NCI-H2196 (cell line): Measurements from ENCODE around the gene OR8D2.

ENCODE experiments used
- DNase-seq: peaks from one replicate; lab custom pipeline; 2025; ENCODE audit not compliant: unreplicated experiment; lab: John Stamatoyannopoulos, UW

OR8D2 gene, protein sequence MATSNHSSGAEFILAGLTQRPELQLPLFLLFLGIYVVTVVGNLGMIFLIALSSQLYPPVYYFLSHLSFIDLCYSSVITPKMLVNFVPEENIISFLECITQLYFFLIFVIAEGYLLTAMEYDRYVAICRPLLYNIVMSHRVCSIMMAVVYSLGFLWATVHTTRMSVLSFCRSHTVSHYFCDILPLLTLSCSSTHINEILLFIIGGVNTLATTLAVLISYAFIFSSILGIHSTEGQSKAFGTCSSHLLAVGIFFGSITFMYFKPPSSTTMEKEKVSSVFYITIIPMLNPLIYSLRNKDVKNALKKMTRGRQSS

DNA sequence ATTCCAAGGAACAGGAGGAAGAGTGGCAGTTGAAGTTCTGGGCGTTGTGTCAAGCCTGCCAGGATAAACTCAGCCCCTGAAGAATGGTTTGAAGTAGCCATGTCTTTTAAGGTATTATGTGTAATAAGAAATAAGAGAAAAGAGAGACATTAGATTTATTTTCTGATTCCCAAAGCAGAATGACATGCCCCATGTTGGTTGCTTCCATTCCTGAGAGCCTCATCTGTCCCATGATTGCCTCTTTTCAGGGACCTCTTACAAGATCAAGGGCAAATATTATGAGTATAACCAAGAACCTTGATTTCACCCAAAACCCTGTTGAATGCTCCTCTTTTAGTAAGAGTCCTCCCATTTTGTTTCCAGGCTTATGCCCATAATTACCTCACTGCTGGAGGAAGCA is at the start of gene OR8D2:
TSS of gene OR8D2 (minus strand) at position 101 of the 400 bp plus-strand sequence. CDS start at position 101, 0 bp downstream.
- DNase-seq = no peak

DNA sequence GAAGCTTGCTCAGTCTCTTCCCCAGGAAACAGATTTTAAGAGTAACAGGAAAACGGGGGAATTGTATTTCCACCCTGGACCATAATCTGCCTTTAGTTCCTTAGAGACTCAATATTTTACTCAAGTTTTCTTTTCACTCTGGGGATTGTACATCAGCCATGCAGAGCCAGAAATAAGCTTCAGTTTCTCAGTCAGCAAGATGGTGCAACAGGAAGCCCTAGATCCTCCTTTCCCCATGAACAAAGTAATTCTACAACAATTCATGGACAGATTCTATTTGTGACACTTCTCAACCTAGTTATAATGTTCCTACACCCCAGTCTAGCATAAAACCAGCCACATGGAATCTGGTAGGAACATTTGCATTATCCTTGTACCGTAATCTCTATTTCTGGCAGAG is 39.6 kb upstream of the OR8D2 start:
- DNase-seq = no peak

DNA sequence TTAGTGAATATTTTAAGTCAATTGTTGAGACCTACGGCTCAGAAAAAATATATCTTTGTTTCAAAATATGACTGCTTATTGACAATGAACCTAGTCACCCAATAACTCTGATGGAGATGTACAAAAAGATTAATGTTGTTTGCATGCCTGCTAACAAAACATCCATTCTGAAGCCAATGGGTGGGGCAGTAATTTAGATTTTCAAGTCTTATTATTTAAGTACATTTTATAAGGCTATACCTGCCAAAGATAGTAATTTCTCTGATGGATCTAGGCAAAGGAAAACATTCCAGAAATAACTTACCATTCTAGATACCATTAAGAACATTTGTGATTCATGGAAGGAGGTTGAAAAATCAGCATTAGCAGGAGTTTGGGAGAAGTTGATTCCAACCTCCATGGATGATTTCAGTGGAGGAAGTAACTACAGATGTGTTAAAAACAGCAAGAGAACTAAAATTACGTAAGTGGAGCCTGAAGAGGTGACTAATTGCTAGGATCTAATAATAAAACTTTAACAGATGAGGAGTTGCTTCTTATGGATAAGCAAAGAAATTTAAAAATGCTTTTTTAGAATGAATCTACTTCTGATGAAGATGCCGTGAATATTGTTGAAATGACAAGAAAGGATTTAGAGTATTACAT is 26.4 kb upstream of the OR8D2 start:
- DNase-seq = no peak

DNA sequence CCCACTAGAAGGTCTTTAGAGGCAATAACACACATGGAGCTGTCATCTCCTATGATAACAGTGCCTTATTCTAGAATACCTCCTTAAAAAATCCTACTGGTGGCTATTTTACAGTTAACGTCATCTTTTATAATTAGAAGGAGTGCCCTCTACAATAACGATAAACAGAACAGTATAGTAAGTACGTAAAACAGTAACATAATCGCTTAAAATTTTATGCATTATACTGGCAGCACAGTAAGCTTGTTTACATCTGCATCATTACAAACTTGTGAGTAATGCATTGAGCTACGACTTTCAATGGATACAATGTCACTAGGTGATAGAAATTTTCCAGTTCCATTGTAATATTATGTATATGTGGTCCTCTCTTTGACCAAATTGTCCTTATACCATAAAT is 24.3 kb upstream of the OR8D2 start:
- no peak for DNase-seq

DNA sequence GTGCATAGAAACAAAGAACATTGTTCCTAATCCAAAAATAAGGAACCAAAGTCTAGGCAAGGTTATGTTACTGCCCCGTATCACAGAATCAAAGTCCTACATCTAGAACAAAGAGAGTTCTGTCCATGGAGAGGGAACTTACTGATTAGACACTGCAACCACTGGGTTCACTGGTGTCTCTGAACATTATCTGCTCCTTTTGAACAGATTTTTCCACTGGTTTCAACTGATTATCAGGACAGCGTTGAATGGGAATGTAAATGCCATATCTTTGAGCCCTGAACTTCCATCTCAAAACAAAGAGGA is 20.1 kb upstream of the OR8D2 start:
- DNase-seq = no peak

DNA sequence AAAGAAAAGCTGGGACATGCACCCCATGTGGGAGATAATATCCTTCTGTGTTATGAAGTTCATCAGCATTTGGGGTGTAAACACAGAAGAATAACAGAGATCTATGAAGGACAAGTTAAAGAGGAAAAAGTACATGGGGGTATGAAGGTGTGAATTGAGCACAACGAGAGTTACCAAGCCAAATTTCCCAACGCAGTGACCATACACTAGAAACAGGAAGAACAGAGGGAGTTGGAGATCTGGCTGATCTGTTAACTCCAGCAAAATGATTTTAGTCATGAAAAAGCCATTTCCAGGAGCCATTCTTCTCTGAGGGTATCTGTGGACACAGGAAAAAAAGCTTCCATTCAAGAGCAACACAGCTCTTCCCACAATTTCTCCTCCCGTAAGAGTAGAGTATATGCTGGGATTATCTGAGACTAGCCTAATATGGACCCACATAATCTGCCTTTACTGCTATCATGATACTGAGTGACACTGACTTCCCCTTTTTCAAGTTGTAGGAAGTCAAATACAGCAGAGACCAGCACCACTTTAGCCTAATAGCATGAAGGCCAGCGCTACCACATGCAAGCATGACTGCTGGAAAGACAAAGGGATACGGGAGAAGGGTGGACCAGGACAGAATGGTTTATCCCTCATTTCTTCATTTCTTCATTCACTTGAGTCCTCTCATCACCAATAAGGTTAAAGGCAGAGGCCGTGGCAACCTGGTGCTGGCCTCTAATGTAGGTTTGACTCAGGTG is 19.6 kb upstream of the OR8D2 start:
- DNase-seq = no peak

DNA sequence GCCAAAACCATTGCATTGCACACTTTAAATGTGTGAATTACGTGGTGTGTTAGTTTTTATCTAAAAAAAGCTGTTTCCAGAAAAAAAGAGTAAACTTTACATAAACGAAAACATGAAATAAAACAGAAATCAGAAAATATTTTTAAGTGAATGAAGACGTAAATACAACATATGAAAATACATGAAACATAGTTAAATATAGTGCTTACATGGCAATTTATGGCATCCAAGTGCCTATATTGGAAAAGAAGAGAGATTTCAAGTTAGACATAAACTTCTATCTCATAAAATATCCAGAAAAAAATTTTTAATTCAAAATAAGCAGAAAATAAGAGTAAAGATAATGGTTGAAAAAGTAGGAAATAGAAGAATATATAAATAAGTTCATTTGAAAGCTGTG is 11.9 kb upstream of the OR8D2 start:
- no peak for DNase-seq

DNA sequence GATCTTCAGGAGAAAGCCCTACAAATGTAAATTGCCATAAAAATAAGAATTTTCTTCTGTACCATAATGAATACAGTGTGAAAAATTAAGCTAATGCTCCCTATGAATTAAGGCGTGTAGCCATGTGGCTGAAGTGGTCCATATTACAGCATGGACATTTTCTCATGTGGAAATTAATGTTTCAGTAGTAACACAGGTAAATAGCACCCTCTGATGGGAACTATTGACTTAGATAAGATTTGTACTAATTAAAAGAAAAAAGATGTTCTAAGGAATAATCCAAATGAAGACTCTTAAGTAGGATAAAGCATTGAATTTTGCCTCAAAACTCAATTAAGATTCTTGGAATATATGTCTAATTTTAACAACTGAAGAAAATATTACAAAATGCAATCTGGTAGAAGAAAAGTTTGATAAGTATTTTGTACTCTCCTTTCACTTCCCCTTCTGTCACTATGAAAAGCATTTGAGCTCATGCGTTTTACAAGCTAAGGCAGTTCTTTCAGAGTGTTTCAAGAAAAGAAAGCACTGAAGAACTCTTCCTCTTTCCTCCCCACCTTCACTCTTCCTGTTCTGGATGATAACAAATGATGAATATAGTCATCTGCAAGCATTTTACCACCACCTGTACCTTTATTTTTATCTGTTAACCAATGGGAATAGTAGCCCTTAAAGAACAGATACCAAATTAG is 9.9 kb upstream of the OR8D2 start:
- no peak for DNase-seq

DNA sequence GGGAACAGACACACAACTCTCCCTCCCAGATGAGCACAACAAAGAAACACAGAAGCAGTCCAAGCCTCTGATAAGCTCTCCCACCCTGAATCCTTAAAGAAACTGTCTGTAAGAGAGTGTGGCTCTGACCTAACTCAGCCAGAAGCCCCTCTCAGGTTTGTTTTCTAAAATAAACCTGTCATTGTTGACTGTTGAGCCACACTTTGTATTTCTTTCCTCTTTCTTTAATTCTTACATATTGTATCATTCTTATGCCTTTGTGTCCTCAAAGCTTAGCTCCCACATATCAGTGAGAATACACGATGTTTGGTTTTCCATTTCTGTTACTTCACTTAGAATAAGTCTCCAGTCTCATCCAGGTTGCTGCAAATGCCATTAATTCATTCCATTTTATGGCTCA is 7.8 kb upstream of the OR8D2 start:
- no peak for DNase-seq

DNA sequence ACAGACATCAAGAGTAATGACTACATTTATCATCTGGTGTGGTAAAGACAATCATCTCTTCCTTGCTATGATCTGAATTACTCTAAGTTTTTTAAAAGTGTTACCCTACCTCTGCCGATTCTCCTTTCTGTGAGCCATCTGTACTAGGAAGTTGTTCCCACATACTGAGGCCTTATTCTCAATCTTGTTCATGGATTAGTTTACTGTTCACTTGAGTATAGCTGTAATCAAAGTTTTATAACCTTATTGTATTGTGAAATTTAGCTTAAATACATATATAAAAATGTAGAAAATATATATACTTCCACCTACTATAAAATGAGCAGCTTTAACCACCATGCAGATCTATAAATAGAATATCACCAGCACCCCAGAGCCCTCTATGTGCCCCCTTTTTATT is 2.4 kb upstream of the OR8D2 start:
- DNase-seq = no peak

DNA sequence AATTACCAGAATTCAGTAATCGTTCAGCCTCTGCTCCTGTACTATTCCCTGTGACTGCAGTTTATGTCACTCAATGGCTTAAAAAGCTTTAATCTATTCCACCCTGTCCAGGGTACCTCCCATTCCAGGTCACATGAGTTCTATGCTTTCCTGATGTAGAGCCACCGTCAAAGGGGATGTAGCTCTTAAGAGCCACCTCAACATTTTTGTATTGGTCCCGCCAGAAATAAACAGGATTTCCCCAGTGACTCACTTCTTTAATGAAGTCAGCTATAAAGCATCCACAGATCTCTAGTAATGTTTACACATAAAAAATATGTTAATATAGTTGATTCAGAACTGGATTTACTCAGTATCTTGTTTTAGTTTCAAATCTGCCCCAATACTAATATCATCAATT is 4.9 kb downstream of the OR8D2 start:
- DNase-seq = no peak

DNA sequence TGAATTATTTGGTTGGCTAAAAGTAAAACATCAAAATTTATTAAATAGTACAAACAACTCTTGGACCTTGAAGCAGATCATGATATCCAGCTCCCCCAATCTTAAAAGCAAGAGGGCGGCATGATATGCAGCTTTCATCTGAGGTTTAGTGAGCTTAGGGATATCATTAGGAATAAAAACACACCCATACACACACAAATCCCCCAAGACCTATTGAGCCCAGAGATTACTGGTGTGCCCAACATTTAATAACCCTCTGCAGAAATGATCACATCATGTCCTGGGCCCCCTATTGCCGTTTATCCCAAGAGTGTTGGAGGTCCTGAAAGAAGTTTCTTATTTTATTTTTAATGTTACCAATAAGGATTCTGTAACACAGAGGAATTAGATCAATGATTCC is 6.1 kb downstream of the OR8D2 start, which contains the start of gene OR8D1:
TSS of gene OR8D1 (minus strand) at position 101 of the 400 bp plus-strand sequence. CDS start 3,183 bp downstream, outside the sequence.
- DNase-seq = no peak

DNA sequence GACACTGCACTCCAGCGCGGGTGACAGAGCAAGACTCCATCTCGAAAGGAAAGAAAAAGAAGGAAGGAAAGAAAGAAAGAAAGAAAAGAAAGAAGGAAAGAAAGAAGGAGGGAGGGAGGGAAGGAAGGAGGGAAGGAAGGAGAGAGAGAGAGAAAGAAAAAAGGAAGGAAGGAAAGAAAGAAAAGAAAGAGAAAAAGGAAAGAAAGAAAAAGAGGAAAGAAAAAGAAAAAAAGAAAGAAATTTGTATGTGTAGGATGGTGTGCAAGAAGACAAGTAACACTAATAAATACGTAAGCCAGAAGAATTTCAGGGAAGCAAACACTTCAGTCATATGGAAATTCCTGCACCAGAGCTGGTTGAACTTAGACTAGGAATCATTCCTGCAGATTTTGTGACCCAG is 6.9 kb downstream of the OR8D2 start:
- DNase-seq = no peak

DNA sequence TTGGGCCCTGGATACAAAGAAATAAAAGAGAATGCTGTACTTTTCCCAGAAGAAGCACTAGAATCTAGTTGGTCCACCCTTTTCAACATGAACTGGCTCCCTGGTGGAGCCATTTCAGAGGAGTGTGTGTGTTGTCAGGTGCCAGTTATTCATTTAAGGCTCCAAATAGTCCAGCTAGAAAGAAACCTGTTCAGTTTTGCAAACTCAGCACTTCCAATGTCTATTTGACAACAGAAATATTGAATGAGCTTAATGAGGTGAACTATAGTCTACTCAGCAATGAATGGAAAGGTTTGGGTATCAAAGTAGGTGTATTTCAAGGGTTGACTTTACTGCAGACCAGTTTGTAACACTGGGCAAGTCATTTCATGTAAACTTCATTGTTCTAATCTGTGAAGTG is 8.3 kb downstream of the OR8D2 start:
- DNase-seq = no peak

DNA sequence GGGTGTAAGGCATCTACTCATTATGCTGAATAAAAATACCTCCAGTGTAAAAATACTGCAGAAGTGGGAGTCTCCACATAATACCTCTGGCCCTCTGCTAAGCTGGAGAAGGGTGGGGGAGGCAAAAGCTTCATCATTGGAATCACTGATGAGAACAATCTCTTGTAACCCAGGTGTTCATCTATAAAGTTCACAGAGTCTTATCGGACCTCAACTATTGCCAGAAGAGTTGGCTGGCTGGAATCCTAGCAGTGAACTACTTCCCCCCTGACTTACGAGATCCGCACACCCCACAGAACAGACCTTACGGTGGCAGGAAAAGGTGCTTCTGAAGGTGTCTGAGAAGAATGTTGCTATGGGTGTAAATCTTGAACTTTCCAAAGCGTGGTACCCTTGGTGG is 8.7 kb downstream of the OR8D2 start:
- no peak for DNase-seq

DNA sequence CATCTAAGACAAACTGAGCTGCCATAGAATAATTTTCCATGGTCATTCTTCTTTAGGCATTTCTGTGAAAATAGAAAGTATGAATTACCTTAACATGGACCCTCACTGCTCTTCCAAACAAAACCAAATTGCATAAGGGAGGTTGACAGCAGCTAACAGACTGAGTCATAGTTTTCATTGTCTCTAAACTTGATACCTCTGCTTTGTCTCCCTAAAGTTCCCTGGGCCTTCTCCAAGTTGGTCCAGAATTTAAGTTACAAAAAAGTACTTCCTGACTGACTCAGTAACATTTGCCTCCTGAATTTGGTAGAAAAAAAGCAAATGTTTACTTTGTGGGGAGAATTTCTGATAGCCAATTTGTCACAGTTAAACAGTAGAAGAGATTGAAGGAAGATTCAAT is 9.3 kb downstream of the OR8D2 start:
- DNase-seq = no peak

DNA sequence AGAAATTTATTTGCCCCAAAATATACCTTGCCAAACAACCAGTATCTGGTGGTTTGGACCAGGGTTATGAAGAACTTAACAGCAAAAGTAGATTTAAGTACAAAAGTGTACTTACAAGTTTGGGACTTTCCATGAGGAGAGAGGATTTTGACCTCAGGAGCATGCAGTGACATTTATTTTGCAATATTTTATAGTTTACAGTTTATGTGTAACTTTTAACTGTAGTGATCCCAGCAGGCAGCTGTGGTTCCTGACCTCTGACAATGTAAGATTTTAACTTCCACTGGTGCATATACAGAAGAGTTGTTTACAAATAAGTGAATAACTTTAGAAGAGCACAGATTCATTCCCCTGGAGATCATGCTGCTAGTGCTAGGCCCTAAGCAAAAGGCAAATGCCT is 12.9 kb downstream of the OR8D2 start:
- no peak for DNase-seq

DNA sequence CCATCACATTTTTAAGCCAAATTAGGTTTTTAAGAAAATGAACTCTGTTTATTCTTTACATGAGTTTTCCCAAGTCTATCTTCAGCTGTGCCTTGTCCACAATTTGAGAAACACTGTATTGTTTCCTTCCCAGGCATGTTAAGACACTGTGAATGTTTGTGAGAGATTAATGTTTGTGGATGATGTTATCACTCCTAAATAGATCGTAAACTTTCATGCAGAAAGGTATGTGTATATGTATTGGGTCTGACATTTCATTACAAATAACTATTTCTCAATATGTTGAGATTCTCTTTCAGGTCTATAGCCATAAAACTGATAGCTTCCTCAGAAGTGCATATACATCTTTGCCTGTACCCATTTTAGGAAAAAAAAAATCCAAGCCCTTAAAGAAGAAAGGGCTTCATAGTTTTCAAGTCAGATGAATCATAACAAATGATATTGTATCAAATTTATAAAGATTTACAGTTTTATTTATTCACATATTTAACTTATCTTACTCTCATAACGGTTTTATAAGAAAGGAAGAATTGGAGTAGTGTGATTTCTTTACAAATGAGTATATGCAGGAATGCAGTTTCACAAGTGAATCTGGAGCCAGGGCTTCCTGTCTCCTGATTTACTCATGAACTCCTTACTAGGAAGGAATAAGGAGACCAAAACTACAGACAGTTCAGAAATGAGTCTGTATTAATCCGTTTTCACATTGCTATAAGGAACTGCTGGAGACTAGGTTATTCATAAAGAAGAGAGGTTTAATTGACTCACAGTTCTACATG is 17.5 kb downstream of the OR8D2 start:
- no peak for DNase-seq

DNA sequence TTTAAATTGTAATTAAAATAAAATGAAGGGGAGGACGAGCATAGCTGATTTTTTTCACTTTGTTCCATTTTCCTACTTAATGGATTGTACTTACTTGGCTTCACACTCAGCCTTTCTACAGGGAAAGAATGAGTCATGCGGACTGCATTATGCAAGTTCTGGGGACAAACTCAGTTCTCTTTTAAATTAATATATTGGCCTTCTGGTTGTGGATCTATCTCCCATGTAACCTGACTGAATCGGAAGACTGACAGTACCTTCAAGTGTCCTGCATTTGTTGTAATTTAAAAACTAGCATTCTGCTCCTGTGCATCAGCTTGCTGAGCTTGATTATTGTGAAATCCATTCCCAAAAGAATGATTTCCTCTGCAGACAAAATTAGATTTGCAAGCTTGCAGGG is 18.4 kb downstream of the OR8D2 start:
- DNase-seq = no peak

DNA sequence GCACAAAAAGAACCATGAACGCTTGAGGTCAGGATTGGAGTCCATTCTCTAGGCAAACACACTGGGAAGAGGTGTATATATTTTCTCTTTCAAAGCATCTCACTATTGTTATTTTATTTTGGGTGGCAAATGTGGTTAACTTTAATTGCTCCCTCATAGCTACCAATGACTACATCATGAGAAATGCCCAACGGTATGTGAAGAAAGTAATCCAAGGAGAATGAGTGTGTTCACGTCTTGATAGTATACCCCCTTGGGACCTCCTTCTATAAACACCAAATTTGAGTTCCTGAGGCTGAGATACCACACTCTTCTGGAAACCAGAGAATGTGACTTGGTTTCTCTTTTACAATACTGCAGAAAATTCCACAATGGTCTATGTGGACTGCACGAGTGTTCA is 22.1 kb downstream of the OR8D2 start:
- DNase-seq = no peak

DNA sequence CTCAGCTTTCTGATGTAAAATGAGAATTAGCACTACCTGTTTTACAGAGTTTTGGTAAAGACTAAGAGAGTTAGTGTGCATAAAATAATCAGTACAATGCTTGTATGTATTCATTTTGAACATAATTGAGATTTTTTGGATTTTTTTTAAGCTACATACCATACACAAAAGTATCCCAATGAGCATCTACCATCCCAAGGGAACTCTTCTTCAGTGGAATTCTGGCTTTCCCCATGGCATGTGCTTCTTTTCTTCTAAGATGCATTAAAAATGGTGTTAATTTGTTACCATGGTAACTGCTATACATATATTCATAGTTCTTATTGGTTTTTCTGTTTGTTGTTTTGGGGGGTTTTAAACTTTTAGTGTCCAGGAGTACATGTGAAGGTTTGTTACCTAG is 24.0 kb downstream of the OR8D2 start:
- no peak for DNase-seq
